HUES6 (cell line): ENCODE measurements around the gene PYROXD2.

Experiments
- H3K27ac ChIP-seq: 2 replicates; pipeline ENCODE4 v1.7.0; 2013; ENCODE audit warnings: low read depth, mild to moderate bottlenecking, low read length, inconsistent platforms
- H3K27me3 ChIP-seq: 2 replicates; pipeline ENCODE4 v1.6.1; 2013; ENCODE audit warnings: low read length; ENCODE audit not compliant: control insufficient read depth, insufficient read depth
- H3K36me3 ChIP-seq: 2 replicates; pipeline ENCODE4 v1.6.1; 2013; ENCODE audit warnings: low read length; ENCODE audit not compliant: control insufficient read depth, insufficient read depth
- H3K4me1 ChIP-seq: 2 replicates; pipeline ENCODE4 v1.6.1; 2013; ENCODE audit warnings: low read length; ENCODE audit not compliant: control insufficient read depth, insufficient read depth
- H3K4me3 ChIP-seq: 2 replicates; pipeline ENCODE4 v1.5.1; 2013; ENCODE audit warnings: low read depth, low read length
- H3K9ac ChIP-seq: one replicate; pipeline ENCODE4 v1.6.1; 2013; ENCODE audit warnings: mild to moderate bottlenecking, low read length
- H3K9me3 ChIP-seq: 2 replicates; pipeline ENCODE4 v1.6.1; 2013; ENCODE audit warnings: low read depth, low read length; ENCODE audit not compliant: control insufficient read depth, insufficient read depth

The PYROXD2 gene

DNA sequence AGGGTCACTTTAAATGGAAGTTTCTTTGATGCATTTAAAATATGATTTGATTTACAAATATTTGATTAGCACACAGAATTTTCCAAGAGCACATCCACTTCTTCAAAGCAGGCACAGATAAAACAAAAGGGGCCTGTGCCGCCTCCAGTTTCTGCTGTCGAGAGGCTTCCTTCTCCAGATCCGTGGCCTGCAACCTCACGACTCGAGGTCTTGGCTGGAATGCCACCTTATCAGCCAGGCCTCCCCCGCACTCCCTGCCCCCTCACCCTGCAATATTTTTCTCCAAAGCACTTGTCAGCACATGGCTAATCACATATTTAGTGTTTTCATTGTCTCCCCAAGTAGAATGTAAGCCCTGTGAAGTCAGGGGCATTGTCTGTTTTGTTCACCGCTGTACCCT is 12.5 kb downstream of the PYROXD2 start:
- Histone ChIP-seq H3K9ac (no peak overlapping the region), H3K4me3 (no peak overlapping the region), H3K9me3 (no peaks in the 10 kb centered on the region), H3K36me3 (no peaks in the 10 kb centered on the region), H3K27ac (no peak overlapping the region), H3K27me3 (no peaks in the 10 kb centered on the region), H3K4me1 (no peaks in the 10 kb centered on the region; the same call in 1 of the 2 replicates)

DNA sequence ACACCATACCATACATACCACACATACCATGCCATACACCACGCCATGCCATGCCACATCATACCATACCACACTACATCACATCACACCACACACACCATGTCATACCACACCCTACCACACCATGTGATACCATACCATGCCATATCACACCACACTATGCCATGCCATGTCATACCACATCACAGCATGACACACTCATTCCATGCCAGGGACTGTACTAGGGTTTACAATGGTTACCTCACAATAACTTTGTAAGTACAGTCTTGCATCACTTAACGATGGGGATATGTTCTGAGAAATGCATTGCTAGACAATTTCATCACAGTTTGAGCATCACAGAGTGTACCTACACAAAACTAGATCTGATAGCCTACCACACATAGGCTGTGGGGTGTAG is 14.5 kb downstream of the PYROXD2 start:
- Histone ChIP-seq H3K27ac (no peak overlapping the region), H3K36me3 (peaks cover 6% of the 10 kb centered on the region; the same call in 1 of the 2 replicates), H3K4me3 (no peak overlapping the region), H3K27me3 (no peaks in the 10 kb centered on the region), H3K9ac (no peak overlapping the region), H3K9me3 (no peaks in the 10 kb centered on the region), H3K4me1 (no peaks in the 10 kb centered on the region; the same call in 1 of the 2 replicates)

DNA sequence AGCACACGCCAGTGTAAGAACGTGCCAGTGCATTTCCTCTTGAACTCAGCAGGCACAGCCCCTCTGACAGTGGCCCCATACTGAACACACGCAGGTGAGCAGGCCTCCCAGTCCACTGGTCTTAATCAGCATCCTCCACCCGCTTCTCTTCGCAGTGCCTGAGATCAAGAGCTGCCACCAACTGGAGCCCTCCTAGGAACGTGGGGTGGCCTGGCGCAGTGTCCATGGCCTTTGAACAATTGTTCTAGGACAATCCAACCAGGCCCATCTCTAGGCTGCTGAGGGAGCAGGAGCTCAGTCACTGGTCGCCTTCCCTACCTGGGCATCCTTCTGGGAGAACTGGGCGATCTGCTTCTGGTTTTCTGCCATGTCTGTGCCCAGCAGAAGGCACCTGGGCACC is 15.2 kb downstream of the PYROXD2 start:
- Histone ChIP-seq H3K4me1 (no peaks in the 10 kb centered on the region; the same call in 1 of the 2 replicates), H3K4me3 (no peak overlapping the region), H3K27ac (no peak overlapping the region), H3K9ac (no peak overlapping the region), H3K27me3 (no peaks in the 10 kb centered on the region), H3K9me3 (no peaks in the 10 kb centered on the region), H3K36me3 (peaks cover 6% of the 10 kb centered on the region; the same call in 1 of the 2 replicates)

DNA sequence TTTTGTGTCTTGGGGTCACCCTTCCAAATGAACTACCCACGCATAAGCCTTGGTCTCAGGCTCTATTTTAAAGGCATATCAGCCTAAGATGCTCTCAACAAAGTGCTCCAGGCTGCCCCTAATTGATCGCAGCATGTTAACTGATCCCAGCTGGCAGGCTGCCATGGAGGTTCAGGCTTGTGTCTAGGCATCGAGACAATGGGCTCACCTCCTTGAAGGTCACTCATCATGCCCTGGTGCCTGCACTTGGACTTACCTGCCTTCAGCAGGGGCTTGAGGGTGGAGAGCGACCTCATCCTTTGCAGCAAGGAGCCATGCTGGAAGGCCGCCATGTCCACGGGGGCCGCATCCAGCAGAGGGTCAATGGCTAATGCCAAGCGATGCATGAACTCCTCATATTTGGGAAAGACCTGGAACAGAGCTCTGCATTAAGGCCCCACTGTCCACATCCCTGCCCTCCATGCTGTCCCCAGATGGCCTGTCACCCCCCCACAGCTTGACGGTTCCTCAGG is 17.8 kb downstream of the PYROXD2 start:
- Histone ChIP-seq H3K4me1 (no peaks in the 10 kb centered on the region), H3K27ac (no peak overlapping the region), H3K27me3 (no peaks in the 10 kb centered on the region), H3K4me3 (no peak overlapping the region), H3K9me3 (no peaks in the 10 kb centered on the region), H3K36me3 (peaks cover 6% of the 10 kb centered on the region; the same call in 1 of the 2 replicates), H3K9ac (no peak overlapping the region)

DNA sequence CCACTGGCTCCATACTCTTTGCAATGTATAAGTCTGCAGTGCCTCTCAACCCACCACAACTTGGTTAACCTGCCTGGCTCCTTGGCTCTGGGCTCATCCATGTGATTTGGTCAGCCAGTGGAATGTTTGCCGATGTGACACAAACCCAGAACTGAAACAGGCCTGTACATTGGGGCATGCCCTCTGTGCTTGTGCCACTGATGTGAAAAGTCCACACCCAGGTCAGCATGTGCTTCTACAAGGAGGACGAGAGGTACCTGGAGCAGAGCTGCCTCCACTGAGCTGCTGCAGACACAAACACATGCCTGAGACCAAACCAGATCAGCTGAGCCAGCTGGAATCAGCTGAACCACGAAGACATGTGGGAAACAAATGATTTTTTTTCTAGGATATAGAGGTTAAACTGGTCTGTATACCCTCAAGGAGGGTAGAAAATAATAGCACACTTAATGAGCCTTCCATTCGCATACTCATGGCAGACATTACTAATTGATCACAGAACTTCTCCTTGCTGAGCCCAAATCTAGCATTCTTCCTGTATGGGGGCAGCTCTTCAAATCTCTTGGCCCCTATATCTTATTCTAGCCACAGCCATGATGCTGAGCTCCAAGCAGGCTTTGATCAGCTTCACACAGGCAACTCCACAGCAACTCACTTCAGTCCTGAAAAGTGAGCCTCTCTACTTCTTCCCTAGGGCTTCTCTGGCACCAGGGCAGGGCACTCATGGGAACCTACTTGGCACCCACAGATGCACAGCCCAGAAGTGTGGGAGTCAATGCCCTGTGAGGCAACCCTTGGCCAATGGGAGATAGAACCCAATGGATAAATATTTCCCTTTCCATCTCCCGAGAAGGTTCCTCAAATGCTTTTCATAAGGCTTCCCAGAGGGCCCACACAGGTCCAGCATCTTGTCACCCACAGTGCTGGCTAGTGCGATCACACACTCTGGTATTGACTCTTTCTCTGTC is 18.6 kb downstream of the PYROXD2 start:
- no peaks in the 10 kb centered on the region for H3K9me3 ChIP-seq
- no peak overlapping the region for H3K4me3 ChIP-seq
- H3K4me1 ChIP-seq = no peaks in the 10 kb centered on the region
- peaks cover 6% of the 10 kb centered on the region; the same call in 1 of the 2 replicates for H3K36me3 ChIP-seq
- H3K9ac ChIP-seq = no peak overlapping the region
- H3K27me3 ChIP-seq = no peaks in the 10 kb centered on the region
- no peak overlapping the region for H3K27ac ChIP-seq

DNA sequence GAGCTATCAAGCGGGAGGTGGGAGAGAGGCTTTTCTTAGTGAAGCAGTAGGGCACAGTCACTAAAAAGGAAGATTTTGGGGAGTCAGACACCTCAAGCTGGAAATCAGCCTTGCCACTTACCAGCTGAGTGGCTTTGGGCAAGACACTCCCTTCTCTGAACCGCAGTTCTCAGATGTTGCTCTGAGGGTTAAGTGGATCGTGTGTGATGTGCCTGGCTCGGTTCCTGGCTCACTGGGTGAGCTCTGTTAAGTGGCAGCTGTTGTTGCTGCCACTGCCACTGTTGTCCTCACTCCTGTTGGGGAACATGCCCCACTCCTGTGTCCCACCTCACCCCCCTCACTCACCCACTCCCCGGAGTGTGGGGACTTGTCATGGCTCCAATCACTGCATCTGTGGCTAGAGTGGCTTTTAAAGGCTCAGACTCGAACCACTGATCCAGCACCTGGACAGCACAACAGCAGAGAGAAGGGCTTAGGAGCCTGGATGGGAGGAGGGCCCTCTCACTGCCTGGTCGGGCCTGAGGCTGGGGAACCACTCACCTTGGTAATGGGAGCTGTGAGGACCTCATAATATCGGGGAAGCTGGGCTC is 20.0 kb downstream of the PYROXD2 start:
- H3K27me3 ChIP-seq = no peaks in the 10 kb centered on the region
- no peak overlapping the region for H3K9ac ChIP-seq
- no peaks in the 10 kb centered on the region for H3K4me1 ChIP-seq
- H3K27ac ChIP-seq = no peak overlapping the region
- peaks cover 6% of the 10 kb centered on the region; the same call in 1 of the 2 replicates for H3K36me3 ChIP-seq
- no peak overlapping the region for H3K4me3 ChIP-seq
- H3K9me3 ChIP-seq = no peaks in the 10 kb centered on the region

DNA sequence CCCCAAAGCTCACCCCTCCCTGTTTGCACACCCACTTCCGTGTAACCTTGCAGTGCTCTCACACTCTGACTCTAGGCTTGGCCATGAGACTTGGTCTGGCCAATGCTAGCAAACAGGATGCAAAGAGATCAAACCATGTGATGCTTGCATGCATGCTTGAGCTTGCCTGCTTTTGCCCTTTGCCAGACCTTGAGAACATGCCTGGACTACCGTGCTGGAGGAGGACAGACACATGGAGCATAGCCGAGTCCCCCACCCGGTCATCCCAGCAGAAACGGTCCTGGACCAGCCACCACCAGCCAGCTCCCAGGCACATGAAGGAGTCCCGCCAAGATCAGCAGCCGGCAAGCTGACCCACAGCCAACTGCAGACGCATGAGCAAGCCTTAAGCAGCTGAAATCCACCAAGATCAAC is 23.4 kb downstream of the PYROXD2 start:
- H3K4me3 ChIP-seq = no peak overlapping the region
- no peak overlapping the region for H3K27ac ChIP-seq
- H3K9me3 ChIP-seq = no peaks in the 10 kb centered on the region
- no peak overlapping the region for H3K9ac ChIP-seq
- H3K4me1 ChIP-seq = no peaks in the 10 kb centered on the region
- peaks cover under 1% of the 10 kb centered on the region; the same call in 1 of the 2 replicates for H3K36me3 ChIP-seq
- no peaks in the 10 kb centered on the region for H3K27me3 ChIP-seq

DNA sequence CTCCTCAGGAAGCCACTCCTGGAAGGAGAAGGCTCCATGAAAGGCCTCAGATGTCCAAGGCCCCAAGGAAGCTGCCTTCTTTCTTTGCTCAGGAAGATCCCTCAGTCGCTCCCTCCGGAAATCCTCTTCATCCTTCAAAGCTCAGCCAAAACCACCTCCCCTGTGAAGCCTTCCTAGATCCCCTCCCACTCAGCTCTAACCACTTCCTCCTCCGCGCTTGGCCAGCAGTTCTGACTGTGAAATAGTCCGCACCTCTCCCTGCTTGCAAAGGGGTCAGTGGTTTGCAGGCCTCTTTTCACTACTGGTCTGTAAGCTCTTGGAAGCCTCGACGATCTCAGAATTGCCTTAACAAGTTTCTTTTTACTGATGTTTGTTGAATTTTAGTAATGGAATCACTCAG is 23.9 kb downstream of the PYROXD2 start:
- H3K27me3 ChIP-seq = no peaks in the 10 kb centered on the region
- no peaks in the 10 kb centered on the region for H3K9me3 ChIP-seq
- no peaks in the 10 kb centered on the region for H3K36me3 ChIP-seq
- H3K9ac ChIP-seq = no peak overlapping the region
- H3K27ac ChIP-seq = no peak overlapping the region
- H3K4me3 ChIP-seq = no peak overlapping the region
- no peaks in the 10 kb centered on the region for H3K4me1 ChIP-seq

DNA sequence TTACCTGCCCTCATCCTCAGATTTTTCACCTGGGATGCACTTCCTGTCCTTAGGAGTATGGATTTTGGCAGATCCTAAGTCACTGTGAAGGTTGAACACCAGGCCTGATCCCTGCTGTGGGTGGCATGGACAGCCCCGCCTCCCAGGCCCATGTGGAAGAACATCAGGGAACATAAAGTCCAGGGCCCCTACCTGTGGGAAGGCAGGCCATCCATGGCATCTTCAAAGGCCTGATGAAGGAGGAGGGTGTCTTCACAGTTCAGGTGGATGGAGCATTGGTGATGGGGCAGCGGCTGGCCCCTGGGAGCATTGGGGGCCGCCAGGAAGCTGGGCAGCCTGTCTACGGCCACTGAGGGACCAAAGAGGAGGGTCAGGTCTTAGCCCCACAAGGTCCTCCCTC is 24.6 kb downstream of the PYROXD2 start:
- H3K4me3 ChIP-seq = no peak overlapping the region
- H3K27ac ChIP-seq = no peak overlapping the region
- H3K9ac ChIP-seq = no peak overlapping the region
- no peaks in the 10 kb centered on the region for H3K4me1 ChIP-seq
- H3K9me3 ChIP-seq = no peaks in the 10 kb centered on the region
- H3K27me3 ChIP-seq = no peaks in the 10 kb centered on the region
- no peaks in the 10 kb centered on the region for H3K36me3 ChIP-seq

DNA sequence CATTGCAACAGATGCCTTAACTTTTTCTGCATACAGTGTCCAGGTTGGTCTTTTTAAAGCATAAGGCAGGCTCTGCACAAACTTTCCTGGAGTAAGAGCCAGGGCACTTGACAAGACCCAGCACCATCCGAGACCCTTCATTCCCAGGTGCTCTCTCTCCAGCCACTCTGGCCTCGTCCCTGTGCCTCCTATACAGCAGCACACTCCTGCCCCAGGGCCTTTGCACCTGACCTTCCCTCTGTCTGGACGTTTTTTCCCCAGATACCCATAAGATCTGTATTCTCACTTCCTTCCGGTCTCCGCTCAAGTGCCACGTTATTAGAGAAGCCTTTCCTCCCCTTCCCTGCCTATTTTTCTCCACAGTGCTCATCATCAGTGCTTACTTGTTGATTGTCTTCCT is 25.6 kb downstream of the PYROXD2 start:
- H3K4me3 ChIP-seq = no peak overlapping the region
- no peaks in the 10 kb centered on the region for H3K36me3 ChIP-seq
- no peaks in the 10 kb centered on the region for H3K9me3 ChIP-seq
- no peak overlapping the region for H3K27ac ChIP-seq
- H3K27me3 ChIP-seq = no peaks in the 10 kb centered on the region
- H3K4me1 ChIP-seq = no peaks in the 10 kb centered on the region
- no peak overlapping the region for H3K9ac ChIP-seq

DNA sequence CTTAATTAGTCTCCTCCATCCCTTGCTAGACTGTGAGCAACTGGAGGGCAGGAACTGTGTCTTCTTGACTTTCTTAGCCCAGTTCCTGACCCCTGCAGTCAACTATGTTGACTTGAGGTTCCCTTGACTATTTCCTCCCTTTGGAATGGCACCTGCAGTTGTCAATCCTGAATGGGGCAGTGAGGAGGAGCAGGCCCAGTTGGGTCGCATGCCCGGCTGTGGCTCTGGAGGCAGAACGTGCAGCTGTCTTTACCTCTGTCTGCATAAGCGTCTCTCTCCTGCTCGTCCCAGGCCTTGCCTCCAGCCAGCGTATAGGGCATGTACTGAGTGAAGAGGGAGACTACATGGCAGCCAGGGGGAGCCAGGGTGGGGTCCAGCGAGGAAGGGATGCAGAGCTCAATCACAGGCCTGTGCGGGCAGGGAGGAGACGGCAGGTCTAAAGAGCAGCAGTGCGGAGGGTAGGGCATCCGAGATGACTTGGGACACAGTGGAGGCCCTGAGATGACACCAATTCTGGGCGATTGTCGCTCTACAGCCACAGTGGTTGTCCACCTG is 26.8 kb downstream of the PYROXD2 start:
- Histone ChIP-seq H3K27ac (no peak overlapping the region), H3K27me3 (no peaks in the 10 kb centered on the region), H3K9me3 (no peaks in the 10 kb centered on the region), H3K9ac (no peak overlapping the region), H3K4me1 (no peaks in the 10 kb centered on the region), H3K36me3 (no peaks in the 10 kb centered on the region), H3K4me3 (no peak overlapping the region)
